Stimulated activated CD8-positive, alpha-beta memory T cell treated with anti-CD3 and anti-CD28 coated beads, Interleukin-2, amount 100 ng/mL, for 1 hour (primary cell): ENCODE data around the gene PCDHB16.
"Not testable (repeated sequence)": the region's sequence is repeated elsewhere in the genome, so short reads cannot be mapped to it uniquely, and the experiment has no call there.

ENCODE experiments used
- DNase-seq, 2 donors: peaks; one replicate each; pipeline ENCODE4 v3.0.0-alpha.2; 2020; ENCODE audit warnings: low read depth in 2 of 2

The PCDHB16 gene

DNA sequence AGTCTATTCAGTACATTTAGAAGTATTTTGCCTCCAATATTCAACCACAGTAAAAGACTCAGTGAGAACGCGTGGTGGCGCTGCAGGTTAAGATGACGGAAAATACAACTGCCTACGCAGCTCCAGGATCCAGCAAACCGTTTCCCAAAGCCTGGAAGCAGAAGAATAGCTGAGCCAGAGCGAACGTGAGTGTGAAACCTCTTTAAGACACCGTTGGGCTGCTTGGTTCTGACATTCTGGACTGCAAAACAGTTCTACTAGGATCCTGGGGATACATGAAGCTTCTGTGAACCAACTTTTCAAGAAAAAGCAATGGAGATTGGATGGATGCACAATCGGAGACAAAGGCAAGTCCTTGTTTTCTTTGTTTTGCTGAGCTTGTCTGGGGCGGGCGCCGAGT is at the start of gene PCDHB16:
Gene PCDHB16 (plus strand): TSS at position 140 of the 400 bp plus-strand sequence. CDS start 173 bp downstream, at position 313.
- DNase-seq = no peak

GRCh38 chr5:141135030-141135717 is 47.0 kb upstream of the PCDHB16 start, which contains the start of gene PCDHB5:
PCDHB5 (plus strand) TSS chr5:141135206; CDS start chr5:141135435, 229 bp downstream.
- DNase-seq = no peak

GRCh38 chr5:141135718-141136266 is 46.4 kb upstream of the PCDHB16 start:
- no peak for DNase-seq

DNA sequence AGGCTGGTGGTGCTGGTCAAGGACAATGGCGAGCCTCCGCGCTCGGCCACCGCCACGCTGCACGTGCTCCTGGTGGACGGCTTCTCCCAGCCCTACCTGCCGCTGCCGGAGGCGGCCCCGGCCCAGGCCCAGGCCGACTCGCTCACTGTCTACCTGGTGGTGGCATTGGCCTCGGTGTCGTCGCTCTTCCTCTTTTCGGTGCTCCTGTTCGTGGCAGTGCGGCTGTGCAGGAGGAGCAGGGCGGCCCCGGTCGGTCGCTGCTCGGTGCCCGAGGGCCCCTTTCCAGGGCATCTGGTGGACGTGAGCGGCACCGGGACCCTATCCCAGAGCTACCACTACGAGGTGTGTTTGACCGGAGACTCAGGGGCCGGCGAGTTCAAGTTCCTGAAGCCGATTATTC is 44.8 kb upstream of the PCDHB16 start:
- DNase-seq = not testable (repeated sequence)

DNA sequence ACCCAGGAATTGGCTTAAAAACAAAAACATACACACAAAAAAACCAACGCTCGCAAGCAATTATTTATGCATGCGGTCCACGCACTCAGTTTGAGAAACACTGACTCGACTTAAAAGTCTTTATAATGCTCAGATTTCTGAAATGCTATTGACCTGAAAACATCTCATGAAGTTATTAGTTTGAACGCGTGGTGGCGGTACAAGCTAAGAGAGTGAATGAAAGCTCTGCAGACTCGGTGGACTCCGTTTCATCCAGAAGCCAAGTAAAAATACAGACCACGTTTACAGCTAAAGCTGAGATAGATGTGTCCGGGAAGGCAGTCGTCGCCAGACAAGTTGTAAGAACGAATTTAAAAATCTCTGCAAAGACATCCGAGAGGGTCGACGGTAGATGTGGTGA is 32.4 kb upstream of the PCDHB16 start, which contains the start of gene PCDHB6:
Gene PCDHB6 (plus strand): TSS at position 246 of the 400 bp plus-strand sequence. CDS start 201 bp downstream, outside the sequence.
- DNase-seq = no peak

DNA sequence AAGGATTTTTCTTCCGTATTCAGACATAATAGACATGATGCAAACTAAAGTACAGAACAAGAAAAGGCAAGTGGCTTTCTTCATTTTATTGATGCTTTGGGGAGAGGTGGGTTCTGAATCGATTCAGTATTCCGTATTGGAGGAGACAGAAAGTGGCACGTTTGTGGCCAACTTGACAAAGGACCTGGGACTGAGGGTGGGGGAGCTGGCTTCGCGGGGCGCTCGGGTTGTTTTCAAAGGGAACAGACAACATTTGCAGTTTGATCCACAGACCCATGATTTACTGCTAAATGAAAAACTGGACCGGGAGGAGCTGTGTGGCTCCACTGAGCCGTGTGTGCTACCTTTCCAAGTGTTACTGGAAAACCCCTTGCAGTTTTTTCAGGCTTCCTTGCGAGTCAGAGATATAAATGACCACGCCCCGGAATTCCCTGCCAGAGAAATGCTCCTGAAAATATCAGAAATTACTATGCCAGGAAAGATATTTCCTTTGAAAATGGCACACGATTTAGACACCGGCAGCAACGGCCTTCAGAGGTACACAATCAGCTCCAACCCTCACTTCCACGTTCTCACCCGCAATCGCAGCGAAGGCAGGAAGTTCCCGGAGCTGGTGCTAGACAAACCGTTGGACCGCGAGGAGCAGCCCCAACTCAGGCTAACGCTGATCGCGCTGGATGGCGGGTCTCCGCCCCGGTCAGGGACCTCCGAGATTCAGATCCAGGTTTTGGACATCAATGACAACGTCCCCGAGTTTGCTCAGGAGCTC is 31.8 kb upstream of the PCDHB16 start:
- no peak for DNase-seq

DNA sequence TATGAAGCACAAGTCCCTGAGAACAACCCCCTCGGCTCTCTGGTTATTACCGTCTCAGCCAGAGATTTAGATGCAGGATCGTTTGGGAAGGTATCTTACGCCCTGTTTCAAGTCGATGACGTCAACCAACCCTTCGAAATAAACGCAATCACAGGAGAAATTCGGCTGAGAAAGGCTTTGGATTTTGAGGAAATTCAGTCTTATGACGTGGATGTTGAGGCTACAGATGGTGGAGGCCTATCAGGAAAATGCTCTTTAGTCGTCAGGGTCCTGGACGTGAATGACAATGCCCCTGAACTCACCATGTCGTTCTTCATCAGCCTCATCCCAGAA is 31.2 kb upstream of the PCDHB16 start:
- no peak for DNase-seq

- DNase-seq = not testable (repeated sequence)
These were observed 30.6 kb upstream of the PCDHB16 start for GRCh38 chr5:141151632-141152031.

GRCh38 chr5:141152096-141152495 is 30.1 kb upstream of the PCDHB16 start:
- DNase-seq = not testable (repeated sequence)

GRCh38 chr5:141155540-141156374 is 26.4 kb upstream of the PCDHB16 start:
- DNase-seq = no peak

DNA sequence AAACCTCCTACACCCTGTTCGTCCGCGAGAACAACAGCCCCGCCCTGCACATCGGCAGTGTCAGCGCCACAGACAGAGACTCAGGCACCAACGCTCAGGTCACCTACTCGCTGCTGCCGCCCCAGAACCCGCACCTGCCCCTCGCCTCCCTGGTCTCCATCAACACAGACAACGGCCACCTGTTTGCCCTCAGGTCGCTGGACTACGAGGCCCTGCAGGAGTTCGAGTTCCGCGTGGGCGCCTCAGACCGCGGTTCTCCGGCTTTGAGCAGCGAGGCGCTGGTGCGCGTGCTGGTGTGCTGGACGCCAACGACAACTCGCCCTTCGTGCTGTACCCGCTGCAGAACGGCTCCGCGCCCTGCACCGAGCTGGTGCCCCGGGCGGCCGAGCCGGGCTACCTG is 24.8 kb upstream of the PCDHB16 start:
- not testable (repeated sequence) for DNase-seq

- not testable (repeated sequence) for DNase-seq
These were observed 24.3 kb upstream of the PCDHB16 start for GRCh38 chr5:141157901-141158300.

- no peak for DNase-seq
These were observed 9.6 kb upstream of the PCDHB16 start, which contains the start of gene PCDHB7 for GRCh38 chr5:141172381-141173204. PCDHB7 (plus strand) TSS chr5:141172644; CDS start chr5:141172836, 192 bp downstream.

DNA sequence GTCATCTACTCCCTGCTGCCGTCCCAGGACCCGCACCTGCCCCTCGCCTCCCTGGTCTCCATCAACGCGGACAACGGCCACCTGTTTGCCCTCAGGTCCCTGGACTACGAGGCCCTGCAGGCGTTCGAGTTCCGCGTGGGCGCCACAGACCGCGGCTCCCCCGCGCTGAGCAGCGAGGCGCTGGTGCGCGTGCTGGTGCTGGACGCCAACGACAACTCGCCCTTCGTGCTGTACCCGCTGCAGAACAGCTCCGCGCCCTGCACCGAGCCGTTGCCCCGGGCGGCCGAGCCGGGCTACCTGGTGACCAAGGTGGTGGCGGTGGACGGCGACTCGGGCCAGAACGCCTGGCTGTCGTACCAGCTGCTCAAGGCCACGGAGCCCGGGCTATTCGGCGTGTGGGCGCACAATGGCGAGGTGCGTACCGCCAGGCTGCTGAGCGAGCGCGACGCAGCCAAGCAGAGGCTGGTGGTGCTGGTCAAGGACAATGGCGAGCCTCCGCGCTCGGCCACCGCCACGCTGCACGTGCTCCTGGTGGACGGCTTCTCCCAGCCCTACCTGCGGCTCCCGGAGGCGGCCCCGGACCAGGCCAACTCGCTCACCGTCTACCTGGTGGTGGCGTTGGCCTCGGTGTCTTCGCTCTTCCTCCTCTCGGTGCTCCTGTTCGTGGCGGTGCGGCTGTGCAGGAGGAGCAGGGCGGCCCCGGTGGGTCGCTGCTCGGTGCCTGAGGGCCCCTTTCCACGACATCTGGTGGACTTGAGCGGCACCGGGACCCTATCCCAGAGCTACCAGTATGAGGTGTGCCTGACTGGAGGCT is 7.7 kb upstream of the PCDHB16 start:
- DNase-seq = not testable (repeated sequence)

DNA sequence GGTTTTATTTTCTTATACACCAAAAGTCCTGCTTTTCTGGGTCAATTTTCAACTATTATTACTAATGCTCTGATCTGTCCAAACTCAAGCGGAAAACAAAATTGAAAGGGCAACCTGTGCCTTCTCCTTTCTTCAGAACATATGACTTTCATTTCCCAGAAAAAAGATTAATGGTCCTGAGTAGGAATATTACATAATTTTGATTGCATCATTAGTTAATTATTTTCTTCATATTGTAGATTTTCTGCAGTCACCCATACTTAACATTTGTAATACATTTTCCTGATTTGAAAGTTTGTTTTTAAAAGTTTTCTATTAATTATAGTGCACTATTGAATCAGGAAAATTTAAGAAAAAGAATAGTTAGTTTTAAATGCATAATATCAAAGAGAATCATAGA is 6.3 kb upstream of the PCDHB16 start:
- no peak for DNase-seq

DNA sequence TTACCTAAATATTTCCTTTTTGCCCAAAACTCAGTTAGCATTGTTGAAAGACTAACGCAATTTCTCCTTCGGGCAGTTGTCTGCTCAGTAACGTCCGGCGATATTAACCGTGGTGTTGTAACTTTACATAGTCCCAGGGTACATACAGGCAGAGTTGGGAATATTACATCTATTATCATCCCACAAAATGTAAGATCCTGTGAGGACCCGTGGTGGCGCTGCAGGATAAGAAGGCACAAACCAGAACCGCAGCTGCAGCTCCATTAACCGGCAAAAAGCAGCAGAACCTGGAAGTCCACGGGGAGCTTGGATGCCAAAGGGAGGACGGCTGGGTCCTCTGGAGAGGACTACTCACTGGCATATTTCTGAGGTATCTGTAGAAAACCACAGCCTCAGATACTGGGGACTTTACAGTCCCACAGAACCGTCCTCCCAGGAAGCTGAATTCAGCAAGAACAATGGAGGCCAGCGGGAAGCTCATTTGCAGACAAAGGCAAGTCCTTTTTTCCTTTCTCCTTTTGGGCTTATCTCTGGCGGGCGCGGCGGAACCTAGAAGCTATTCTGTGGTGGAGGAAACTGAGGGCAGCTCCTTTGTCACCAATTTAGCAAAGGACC is 4.5 kb upstream of the PCDHB16 start, which contains the start of gene PCDHB8:
Gene PCDHB8 (plus strand): TSS at position 214 of the 615 bp plus-strand sequence. CDS start 245 bp downstream, at position 459.
- not testable (repeated sequence) for DNase-seq

GRCh38 chr5:141179371-141179770 is 2.8 kb upstream of the PCDHB16 start:
- not testable (repeated sequence) for DNase-seq

- not testable (repeated sequence) for DNase-seq
These were observed 2.3 kb upstream of the PCDHB16 start for GRCh38 chr5:141179876-141180275.

GRCh38 chr5:141180313-141180712 is 1.9 kb upstream of the PCDHB16 start:
- no peak for DNase-seq
